Sigmoid colon (tissue), 7 donors: Measurements from ENCODE around the gene CTXND1. TPM values are rescaled to one million over a fixed set of nuclear protein-coding genes. Genes with fewer than 3 reads are reported as not detected.

Experiments used
- DNase-seq: peaks from one replicate; pipeline ENCODE4 v3.0.0-alpha.2; 2019
- H3K27ac ChIP-seq, 4 donors: fragments of 200-600 bp; sonication (generic); one replicate each; pipeline ENCODE4 v1.5.1; 2016 to 2019; ENCODE audit warnings: mild to moderate bottlenecking in 1 of 4
- H3K27me3 ChIP-seq, 3 donors: fragments of 200-600 bp; sonication (generic); one replicate each; pipeline ENCODE4 v1.5.1; 2019; ENCODE audit warnings: mild to moderate bottlenecking in 1 of 3
- H3K36me3 ChIP-seq, 4 donors: fragments of 200-600 bp; sonication (generic); one replicate each; pipeline ENCODE4 v1.5.1; 2016 to 2019
- H3K4me1 ChIP-seq, 4 donors: fragments of 200-600 bp; sonication (generic); one replicate each; pipeline ENCODE4 v1.5.1; 2017 to 2019
- H3K4me3 ChIP-seq, 4 donors: fragments of 200-600 bp; sonication (generic); one replicate each; pipeline ENCODE4 v1.5.1; 2017 to 2019; ENCODE audit warnings: mild to moderate bottlenecking in 2 of 4, moderate library complexity in 1 of 4
- H3K9me3 ChIP-seq, 4 donors: fragments of 200-600 bp in 3 of 4; sonication (generic) in 3 of 4; one replicate each; pipeline versions ENCODE4 v1.5.1 to v1.6.1; 2013 to 2019
- CTCF ChIP-seq, 4 experiments: fragments of 450-650 bp in 3 of 4; fragments of 200-600 bp in 1 of 4; IDR thresholded peaks; one replicate each; pipeline ENCODE4 v1.5.1; 2016 to 2019; ENCODE audit warnings: antibody characterized with exemption in 4 of 4, mild to moderate bottlenecking in 3 of 4, moderate library complexity in 2 of 4
- EP300 ChIP-seq, 4 donors: sonication (generic); formaldehyde crosslinking; IDR thresholded peaks; one replicate each; pipeline ENCODE4 v1.6.1; 2017; ENCODE audit warnings: antibody characterized with exemption in 4 of 4
- POLR2A ChIP-seq, 2 donors: fragments of 450-650 bp; IDR thresholded peaks; one replicate each; pipeline ENCODE4 v1.6.1; 2016; ENCODE audit warnings: antibody characterized with exemption in 2 of 2, mild to moderate bottlenecking in 2 of 2, moderate library complexity in 2 of 2
- POLR2AphosphoS5 ChIP-seq, 4 donors: sonication (generic); formaldehyde crosslinking; IDR thresholded peaks; one replicate each; pipeline ENCODE4 v1.6.1; 2017; ENCODE audit warnings: antibody characterized with exemption in 4 of 4
- WGBS, 2 donors: extraction: QIAGEN DNeasy Blood & Tissue Kit; methylation state at CpG; one replicate each; pipeline ENCODE4 v1.1.7; 2013; 5-methylcytosine and 5-hydroxymethylcytosine counted together
- intact Hi-C: fragments of 100-400 bp; cut with DNase I; formaldehyde crosslinking; loops from one replicate; pipeline ENCODE4 v1.15.1; 2023
- polyA plus RNA-seq, 3 donors: library from polyadenylated mRNA; stranded (reverse); fragments of 200-250 nt; gene quantifications; one replicate each; pipeline ENCODE4 v1.2.3, GENCODE V29; 2013
- total RNA-seq, 4 donors: library from RNA; depleted of rRNA; stranded (reverse); fragments of >200 nt; gene quantifications; one replicate each; pipeline ENCODE4 v1.1.0, GENCODE V29; 2016
- donor health status: healthy with polysubstance abuse.
- donor health status: Bipolar disorder and iron deficiency.
- donor health status: healthy.

Gene CTXND1
- total and polyA plus RNA-seq, 7 donors, result 0.16 to 0.71 (median 0.55) TPM

- WGBS, 2 donors, result 55 to 64% methylated on average over 3 of the region's 3 CpGs
- Histone ChIP-seq H3K27me3 (peaks cover 0 to 11% (median 0%) of the 10 kb centered on the region in 3 donors), H3K36me3 (no peaks in the 10 kb centered on the region), H3K4me3 (no peak overlapping the region), H3K4me1 (no peaks in the 10 kb centered on the region), H3K9me3 (no peaks in the 10 kb centered on the region), H3K27ac (no peak overlapping the region)
- intact Hi-C loops, result no loop called here
- no peak for DNase-seq
- TF ChIP-seq POLR2A (IDR thresholded peaks at IDR 0.05) (no peak), POLR2AphosphoS5 (IDR thresholded peaks at IDR 0.05) (no peak), CTCF (IDR thresholded peaks at IDR 0.05) (no peak), EP300 (IDR thresholded peaks at IDR 0.05) (no peak)
Measured at GRCh38 chr15:80266113-80266512, 14.1 kb upstream of the CTXND1 start.

GRCh38 chr15:80265021-80265420 is 13.0 kb upstream of the CTXND1 start:
- Histone ChIP-seq H3K9me3 (no peaks in the 10 kb centered on the region), H3K36me3 (no peaks in the 10 kb centered on the region), H3K27ac (no peak overlapping the region), H3K4me3 (no peak overlapping the region), H3K27me3 (peaks cover 0 to 11% (median 0%) of the 10 kb centered on the region in 3 donors), H3K4me1 (no peaks in the 10 kb centered on the region)
- DNase-seq, result peak; percentile 24
- TF ChIP-seq POLR2A (IDR thresholded peaks at IDR 0.05) (no peak), EP300 (IDR thresholded peaks at IDR 0.05) (no peak), CTCF (IDR thresholded peaks at IDR 0.05) (no peak), POLR2AphosphoS5 (IDR thresholded peaks at IDR 0.05) (no peak)
- WGBS, 2 donors, result 82 to 87% methylated on average over 3 of the region's 3 CpGs
- intact Hi-C loops, result no loop called here

- TF ChIP-seq POLR2A (IDR thresholded peaks at IDR 0.05) (no peak), POLR2AphosphoS5 (IDR thresholded peaks at IDR 0.05) (no peak), CTCF (IDR thresholded peaks at IDR 0.05) (no peak)
- intact Hi-C loops, result no loop called here
- H3K9me3 ChIP-seq, result no peaks in the 10 kb centered on the region
- peaks cover 0 to 18% (median 0%) of the 10 kb centered on the region in 3 donors for H3K27me3 ChIP-seq
- no peak overlapping the region for H3K27ac ChIP-seq
- no peaks in the 10 kb centered on the region for H3K4me1 ChIP-seq
- no peaks in the 10 kb centered on the region for H3K36me3 ChIP-seq
- H3K4me3 ChIP-seq, result no peak overlapping the region
- DNase-seq, result no peak
Measured at GRCh38 chr15:80264031-80264430, 12.0 kb upstream of the CTXND1 start.

- DNase-seq, result peak; percentile 41
- Histone ChIP-seq H3K4me1 (no peaks in the 10 kb centered on the region), H3K4me3 (no peak overlapping the region), H3K36me3 (no peaks in the 10 kb centered on the region), H3K9me3 (no peaks in the 10 kb centered on the region), H3K27ac (no peak overlapping the region), H3K27me3 (peaks cover 0 to 26% (median 0%) of the 10 kb centered on the region in 3 donors)
- intact Hi-C loops, result no loop called here
- 57 to 69% methylated on average over 2 of the region's 2 CpGs for WGBS, 2 donors
- no peak for TF ChIP-seq CTCF (IDR thresholded peaks at IDR 0.05)
- no peak for TF ChIP-seq POLR2AphosphoS5 (IDR thresholded peaks at IDR 0.05)
- TF ChIP-seq POLR2A (IDR thresholded peaks at IDR 0.05), result no peak
- no peak for TF ChIP-seq EP300 (IDR thresholded peaks at IDR 0.05)
Measured at GRCh38 chr15:80260551-80260950, 8.5 kb upstream of the CTXND1 start.

- no peak overlapping the region for H3K27ac ChIP-seq
- H3K27me3 ChIP-seq, result peaks cover 0 to 31% (median 0%) of the 10 kb centered on the region in 3 donors
- no peak for TF ChIP-seq EP300 (IDR thresholded peaks at IDR 0.05)
- TF ChIP-seq CTCF (IDR thresholded peaks at IDR 0.05), result no peak
- no peak for TF ChIP-seq POLR2AphosphoS5 (IDR thresholded peaks at IDR 0.05)
- TF ChIP-seq POLR2A (IDR thresholded peaks at IDR 0.05), result no peak
- intact Hi-C loops, result no loop called here
- WGBS, 2 donors, result 91 to 97% methylated on average over 1 of the region's 1 CpG
- no peaks in the 10 kb centered on the region for H3K4me1 ChIP-seq
- peak; percentile 18 for DNase-seq
- no peak overlapping the region for H3K4me3 ChIP-seq
- no peaks in the 10 kb centered on the region for H3K9me3 ChIP-seq
- H3K36me3 ChIP-seq, result no peaks in the 10 kb centered on the region
Measured at GRCh38 chr15:80259942-80260510, 8.0 kb upstream of the CTXND1 start.
